GM21723 (cell line): ENCODE results near the gene GP1BA.
A peak's percentile ranks its signal among the peaks of the same experiment; 100 is the strongest.
"Not testable (repeated sequence)": the region's sequence is repeated elsewhere in the genome, so short reads cannot be mapped to it uniquely, and the experiment has no call there.

ENCODE experiments used
- ATAC-seq: cut with Tn5 transposase; IDR thresholded peaks from one replicate; pipeline ENCODE4 v1.9.1; 2021; ENCODE audit warnings: mild to moderate bottlenecking, moderate library complexity; ENCODE audit not compliant: unreplicated experiment

GP1BA gene

DNA sequence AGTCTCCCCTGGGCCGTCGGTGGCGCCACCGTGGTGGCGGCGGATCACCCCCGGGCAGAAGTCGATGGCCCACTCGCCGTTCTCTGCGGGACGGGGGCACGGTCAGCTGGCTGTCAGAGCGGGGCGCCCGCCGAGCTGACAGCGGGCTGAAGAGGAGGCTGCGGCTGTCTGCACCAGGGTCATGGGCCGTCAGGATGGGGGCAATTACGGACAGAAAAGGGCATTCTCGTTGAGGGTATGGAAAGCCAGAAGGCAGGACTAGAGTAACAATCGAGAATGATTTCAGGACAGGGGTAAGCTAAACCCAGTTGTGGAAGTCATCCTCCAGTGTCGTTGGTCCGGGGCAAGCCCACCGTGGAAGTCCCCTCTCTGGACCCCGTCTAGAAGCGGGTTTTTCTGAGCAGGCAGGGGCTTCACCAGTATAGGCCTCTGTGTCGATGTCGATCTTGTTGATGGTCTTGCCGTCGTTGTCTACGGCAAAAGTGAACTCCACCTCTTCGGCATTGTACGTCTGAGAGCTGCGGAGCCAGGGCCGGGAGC lies 30.9 kb upstream of the GP1BA start:
- ATAC-seq, result no peak

DNA sequence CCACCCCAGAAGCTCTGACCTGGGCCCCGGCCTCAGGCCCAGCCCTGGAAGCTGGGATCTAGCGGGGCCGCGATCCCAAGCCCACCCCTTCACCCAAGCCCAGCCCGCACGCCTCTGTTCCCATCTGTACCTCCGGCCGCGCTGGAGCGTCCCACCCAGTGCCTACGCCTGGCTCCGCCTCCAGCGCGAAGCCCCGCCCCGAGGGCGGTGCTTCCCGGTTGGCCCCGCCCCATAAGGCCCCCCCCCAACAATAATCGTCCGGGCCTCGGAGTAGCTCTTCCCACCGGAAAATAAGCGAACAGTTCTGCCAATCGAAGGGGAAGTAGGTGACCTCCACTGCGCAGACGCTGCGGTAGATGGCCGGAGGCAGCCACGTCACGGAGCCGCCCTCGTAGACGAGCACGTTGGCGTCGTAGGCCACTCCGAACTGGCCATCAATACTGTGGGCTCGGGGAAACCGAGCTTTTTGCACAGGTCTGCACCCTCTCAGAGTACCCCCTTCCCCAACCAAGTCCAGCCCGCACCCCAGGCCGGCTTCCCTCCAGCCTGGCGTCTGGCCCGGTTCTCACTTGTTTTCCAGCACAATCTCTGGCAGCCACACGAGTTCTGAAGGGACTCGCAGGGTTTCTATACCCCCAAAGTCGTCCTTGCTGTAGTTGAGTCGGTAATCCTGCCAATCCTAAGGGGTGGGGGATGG lies 30.3 kb upstream of the GP1BA start:
- no peak for ATAC-seq

DNA sequence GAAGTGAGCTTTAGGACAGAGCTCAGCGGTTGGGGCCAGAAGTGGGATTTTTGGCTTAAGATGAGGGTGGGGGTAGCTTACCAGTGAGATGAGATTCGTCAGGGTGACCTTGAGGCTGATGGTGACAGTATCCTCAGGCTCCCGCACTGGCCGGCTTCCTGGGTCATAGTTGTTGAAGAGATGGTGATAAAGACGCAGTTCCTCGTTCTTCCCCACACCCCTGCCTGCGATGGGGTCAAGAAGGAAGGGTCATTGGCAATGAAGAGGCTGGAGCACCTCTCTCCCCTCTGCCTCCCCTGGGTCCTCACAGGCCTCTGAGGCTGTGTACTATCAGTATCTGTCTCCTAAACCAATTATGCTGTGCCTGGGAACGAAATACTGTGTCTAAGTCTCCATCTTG lies 29.5 kb upstream of the GP1BA start:
- no peak for ATAC-seq

DNA sequence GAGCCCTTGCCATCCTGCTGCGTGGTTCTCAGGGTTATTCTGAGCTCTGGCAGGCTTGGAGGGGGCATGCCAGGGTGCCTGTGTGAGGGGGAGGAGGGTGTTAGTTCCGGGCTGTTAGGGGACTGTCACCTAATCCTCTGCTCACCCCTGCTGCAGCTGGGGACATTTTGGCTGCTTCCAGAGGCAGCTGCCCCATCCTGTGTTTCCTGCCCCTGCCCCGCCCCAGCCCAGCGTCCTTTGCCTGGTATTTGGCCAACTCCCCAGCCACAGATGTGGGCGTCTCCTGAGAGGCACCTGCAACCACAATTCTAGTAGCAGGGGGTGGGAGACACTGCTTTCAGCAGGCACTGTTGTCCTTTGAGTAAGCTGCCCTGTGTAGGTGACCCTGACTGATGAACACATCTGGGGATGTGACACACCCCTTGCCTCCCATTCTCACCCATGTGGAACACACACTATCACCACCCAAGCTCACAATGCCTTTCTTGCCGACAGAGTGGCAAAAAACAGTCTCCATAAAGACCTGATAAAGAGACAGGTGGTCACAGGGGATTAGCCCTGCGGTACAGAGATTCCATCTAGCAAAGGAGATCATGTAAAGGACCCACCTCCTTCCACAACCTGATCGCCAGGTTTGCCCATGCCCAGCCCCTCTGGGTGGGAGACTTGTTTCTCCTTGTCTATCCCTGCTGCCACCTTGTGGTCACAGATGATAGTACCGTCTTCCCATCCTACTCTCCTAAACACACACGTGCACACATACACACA lies 28.8 kb upstream of the GP1BA start, which contains the start of gene CHRNE:
Gene CHRNE (minus strand): TSS at position 48 of the 768 bp plus-strand sequence. CDS start 35 bp downstream, at position 13.
- peak; percentile 43 for ATAC-seq

DNA sequence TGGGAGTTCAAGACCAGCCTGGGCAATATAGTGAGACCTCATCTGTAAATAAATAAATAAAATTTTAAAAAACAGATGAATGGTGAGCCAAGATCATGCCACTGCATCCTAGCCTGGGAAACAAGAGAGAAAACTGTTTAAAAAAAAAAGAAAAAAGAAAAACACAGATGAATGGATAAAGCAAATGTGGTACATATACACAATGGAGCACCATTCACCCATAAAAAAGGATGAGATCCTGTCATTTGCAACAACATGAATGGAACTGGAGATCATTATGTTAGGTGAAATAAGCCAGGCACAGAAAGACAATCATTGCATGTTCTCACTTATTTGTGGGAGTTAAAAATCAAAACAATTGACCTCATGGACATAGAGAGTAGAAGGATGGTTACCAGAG lies 25.4 kb upstream of the GP1BA start:
- ATAC-seq, result not testable (repeated sequence)

DNA sequence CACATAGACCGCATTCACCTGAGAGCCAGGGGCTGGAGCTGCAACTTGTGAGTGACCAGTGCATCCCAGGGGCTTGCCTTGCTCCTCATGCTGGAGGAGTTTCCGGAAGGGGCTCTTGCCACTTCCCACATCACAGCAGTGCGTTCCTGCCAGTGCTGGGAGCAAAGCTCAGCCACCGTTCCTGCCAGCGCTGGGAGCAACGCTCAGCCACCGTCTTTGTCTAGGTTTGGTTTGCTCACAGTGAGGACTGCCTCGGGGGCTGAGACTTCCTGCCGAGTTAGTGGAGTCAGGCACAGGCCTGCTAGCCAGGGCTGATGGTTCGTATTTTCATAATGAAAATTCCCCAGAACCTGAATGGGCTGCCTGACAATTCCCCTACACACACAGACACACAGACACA lies 23.8 kb upstream of the GP1BA start:
- no peak for ATAC-seq

DNA sequence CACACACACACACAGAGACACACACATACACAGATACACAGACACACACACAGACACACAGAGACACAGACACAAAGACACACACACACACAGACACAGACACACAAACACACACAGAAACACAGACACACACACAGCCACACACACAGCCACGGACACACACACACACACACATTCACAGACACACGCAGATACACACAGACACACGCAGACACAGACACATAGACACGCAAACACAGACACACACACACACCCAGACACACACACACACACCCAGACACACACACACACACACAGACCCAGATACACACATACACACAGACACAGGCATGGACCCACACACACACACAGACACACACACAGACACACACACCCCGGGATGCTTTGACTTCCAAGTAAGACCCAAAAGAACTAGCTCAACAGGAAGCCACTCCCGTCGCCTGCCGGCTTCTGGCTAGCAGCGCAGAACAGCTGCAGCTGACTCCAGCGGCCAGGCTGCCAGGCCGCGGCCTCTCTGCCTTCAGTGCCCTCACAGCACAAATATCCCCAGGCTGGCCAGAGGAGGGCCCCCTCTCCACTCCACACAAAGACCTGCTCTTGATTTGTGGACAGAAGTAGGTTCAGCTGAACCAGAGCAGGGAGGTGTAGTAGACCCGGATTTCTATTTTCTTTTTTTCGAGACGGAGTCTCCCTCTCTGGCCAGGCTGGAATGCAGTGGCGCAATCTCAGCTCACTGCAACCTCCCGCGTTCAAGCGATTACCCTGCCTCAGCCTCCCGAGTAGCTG lies 23.2 kb upstream of the GP1BA start:
- no peak for ATAC-seq

DNA sequence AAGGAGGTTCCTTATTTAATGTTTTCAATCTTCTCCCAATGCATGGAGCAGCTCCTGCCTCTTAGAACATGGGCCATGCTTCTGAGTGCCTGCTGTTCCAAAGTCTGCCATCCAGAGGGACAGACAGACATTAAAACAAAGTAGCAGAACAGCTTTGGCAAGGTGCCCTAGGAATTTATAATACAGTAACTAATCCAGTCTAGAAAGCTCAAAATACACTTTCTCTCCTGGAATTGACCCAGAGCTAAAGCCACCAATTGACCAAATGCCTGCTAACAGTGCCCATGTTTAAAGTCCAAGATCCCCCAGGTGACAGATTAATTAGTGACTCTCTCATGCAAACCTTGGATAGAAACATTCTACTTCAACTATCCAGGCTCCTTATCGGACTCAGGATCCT lies 18.1 kb upstream of the GP1BA start:
- ATAC-seq, result no peak

DNA sequence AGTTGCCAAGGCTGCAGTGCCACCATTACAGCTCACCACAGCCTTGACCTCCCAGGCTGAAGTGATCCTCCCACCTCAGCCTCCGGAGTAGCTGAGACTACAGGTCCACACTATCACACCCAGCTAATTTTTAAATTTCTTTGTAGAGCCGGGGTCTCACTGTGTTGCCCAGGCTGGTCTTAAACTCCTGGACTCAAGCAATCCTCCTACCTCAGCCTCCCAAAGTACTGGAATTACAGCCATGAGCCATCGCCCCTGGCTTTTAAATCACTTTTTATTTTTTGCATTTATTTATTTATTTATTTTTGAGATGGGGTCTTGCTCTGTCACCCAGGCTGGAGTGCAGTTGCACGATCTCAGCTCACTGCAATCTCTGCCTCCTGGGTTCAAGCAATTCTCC lies 17.5 kb upstream of the GP1BA start:
- not testable (repeated sequence) for ATAC-seq

DNA sequence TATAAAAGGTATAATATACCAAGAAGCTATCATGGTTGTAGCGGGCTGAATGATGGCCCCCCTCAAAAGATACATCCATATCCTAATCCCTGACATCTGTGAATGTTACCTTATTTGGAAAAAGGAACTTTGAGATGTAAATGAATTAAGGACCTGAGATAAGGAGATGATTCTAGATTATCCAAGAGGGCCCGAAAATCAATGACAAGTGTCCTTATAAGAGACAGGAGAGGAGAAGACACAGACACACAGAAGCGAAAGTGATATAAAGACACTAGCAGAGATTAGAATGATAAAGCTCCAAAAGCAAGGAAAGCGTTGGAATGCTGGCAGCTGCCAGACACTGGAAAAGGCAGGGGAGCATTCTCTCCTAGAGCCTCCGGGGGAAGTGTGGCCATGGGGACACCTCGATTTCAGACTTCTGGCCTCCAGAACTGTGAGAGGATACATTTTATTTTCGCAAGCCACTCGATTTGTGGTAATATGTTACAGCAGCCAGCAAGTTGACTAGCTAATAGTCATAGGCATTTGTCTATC lies 12.5 kb upstream of the GP1BA start:
- ATAC-seq, result no peak

DNA sequence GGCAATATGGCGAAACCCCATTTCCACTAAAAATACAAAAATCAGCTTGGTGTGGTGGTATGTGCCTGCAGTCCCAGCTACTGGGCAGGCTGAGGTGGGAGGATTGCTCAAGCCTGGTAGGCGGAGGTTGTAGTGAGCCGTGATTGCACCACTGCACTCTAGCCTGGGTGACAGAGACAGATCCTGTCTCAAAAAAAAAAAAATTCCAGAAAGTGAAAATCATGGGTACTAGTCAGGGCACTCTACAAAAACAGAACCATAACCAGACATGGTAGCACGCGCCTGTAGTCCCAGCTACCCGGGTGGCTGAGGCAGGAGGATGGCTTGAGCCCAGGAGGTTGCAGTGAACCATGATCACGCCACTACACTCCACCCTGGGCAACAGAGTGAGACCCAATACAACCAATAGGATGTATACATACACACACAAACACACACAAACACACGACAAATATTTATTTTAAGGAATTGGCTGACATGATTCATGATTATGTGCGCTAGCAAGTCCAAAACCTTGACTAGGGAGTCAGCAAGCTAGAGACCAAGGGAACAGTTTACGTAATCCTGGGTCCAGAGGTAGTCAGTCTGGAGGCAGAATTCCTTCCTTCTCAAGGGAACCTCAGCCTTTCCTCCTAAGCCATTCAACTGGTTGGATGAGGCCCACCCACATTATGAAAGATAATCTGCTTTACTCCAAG lies 11.6 kb upstream of the GP1BA start:
- no peak for ATAC-seq

DNA sequence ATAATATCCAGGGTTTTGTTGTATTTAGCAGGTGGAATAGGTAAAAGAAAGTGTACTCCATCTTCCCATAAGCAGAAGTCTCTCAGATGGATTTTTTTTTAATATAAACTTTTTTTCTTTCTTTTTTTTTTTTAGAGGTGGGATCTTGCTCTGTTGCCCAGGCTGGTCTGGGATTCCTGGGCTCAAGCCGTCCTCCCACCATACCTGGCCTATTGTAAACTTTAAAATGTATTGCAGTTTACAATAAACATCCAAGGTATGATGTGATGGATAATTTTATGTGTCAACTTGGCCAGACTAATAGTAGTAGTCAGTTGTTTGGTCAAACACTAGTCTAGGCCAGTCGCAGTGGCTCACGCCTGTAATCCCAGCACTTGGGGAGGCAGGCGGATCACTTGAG lies 10.8 kb upstream of the GP1BA start:
- ATAC-seq, result no peak

DNA sequence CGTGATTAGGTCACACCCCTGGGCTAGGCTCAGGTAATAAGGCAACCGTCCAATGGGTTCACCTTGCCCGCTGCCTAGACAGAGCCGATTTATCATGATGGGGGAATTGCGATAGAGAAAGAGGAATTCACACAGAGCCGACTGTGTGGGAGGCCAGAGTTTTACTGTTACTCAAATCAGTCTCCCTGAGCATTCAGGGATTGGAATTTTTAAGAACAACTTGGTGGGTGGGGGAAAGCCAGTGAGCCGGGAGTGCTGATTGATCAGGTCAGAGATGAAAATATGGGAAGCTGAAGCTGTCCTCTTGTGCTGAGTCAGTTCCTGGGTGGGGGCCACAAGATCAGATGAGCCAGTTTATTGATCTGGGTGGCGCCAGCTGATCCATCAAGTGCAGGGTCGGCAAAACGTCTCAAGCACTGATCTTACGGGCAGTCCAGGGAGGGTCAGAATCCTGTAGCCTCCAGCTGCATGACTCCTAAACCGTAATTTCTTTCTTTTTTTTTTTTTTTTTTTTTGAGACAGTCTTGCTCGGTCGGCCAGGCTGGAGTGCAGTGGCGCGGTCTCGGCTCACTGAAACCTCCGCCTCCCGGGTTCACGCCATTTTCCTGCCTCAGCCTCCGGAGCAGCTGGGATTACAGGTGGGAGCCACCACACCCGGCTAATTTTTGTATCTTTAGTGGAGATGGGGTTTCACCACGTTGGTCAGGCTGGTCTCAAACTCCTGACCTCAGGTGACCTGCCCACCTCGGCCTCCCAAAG lies 5.3 kb upstream of the GP1BA start:
- ATAC-seq, result not testable (repeated sequence)

DNA sequence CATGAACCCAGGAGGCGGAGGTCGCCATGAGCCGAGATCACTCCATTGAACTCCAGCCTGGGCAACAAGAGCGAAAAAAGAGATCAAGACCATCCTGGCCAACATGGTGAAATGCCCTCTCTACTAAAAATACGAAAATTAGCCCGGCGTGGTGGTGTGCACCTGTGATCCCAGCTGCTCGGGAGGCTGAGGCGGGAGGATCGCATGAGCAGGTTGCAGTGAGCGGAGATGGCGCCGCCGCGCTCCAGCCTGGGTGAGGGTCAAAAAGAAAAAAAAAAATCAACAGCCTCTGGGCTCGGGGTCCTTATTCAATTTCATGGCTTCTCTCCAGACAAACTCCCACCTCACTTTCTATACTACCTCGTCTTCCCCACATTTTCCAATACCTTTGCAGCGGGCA lies 3.2 kb upstream of the GP1BA start:
- ATAC-seq, result no peak

DNA sequence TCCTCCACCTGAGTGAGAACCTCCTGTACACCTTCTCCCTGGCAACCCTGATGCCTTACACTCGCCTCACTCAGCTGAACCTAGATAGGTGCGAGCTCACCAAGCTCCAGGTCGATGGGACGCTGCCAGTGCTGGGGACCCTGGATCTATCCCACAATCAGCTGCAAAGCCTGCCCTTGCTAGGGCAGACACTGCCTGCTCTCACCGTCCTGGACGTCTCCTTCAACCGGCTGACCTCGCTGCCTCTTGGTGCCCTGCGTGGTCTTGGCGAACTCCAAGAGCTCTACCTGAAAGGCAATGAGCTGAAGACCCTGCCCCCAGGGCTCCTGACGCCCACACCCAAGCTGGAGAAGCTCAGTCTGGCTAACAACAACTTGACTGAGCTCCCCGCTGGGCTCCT lies 679 bp downstream of the GP1BA start:
- no peak for ATAC-seq

DNA sequence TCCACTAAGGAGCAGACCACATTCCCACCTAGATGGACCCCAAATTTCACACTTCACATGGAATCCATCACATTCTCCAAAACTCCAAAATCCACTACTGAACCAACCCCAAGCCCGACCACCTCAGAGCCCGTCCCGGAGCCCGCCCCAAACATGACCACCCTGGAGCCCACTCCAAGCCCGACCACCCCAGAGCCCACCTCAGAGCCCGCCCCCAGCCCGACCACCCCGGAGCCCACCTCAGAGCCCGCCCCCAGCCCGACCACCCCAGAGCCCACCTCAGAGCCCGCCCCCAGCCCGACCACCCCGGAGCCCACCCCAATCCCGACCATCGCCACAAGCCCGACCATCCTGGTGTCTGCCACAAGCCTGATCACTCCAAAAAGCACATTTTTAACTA lies 1.6 kb downstream of the GP1BA start:
- ATAC-seq, result no peak

DNA sequence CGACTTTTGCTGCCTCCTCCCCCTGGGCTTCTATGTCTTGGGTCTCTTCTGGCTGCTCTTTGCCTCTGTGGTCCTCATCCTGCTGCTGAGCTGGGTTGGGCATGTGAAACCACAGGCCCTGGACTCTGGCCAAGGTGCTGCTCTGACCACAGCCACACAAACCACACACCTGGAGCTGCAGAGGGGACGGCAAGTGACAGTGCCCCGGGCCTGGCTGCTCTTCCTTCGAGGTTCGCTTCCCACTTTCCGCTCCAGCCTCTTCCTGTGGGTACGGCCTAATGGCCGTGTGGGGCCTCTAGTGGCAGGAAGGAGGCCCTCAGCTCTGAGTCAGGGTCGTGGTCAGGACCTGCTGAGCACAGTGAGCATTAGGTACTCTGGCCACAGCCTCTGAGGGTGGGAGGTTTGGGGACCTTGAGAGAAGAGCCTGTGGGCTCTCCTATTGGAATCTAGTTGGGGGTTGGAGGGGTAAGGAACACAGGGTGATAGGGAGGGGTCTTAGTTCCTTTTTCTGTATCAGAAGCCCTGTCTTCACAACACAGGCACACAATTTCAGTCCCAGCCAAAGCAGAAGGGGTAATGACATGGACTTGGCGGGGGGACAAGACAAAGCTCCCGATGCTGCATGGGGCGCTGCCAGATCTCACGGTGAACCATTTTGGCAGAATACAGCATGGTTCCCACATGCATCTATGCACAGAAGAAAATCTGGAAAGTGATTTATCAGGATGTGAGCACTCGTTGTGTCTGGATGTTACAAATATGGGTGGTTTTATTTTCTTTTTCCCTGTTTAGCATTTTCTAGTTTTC lies 2.3 kb downstream of the GP1BA start:
- ATAC-seq, result no peak

DNA sequence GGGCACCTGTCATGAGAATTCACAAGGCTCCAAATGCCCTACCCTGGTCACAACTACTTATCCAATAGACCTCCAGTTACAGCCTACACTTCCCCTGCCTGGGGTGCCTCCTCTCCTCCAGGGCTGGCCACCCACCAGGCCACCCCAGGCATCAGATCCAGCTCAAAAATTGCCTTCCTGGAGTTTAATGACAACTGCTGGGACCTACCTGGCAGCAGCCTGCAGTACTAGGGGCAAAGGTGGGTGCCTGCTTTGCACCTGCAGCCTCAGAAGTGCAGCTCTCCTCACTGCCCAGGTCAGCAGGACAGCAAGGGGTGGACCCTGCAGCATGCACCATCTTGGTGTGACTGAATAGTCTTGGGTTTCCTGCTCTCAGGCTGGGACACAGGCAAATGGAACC lies 3.6 kb downstream of the GP1BA start:
- ATAC-seq, result no peak

DNA sequence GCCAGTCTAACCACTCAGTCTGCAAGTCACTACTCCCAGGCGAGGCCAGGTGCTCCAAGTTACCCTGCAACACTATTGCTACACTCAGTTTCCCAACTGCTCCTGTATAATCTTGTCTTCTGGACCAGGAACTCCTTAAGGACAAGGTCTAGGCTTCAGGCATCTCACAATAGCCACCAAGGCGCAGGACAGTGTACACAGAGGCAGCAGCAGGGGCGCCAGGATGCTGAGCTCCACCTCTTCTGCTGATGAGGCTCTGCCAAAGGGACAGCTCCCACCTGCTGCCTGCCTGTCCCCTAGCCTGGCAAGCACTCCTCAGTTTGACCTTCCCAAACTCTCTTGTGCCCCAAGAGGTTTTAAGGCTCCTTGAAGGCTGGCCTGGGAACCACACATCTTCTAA lies 4.4 kb downstream of the GP1BA start:
- ATAC-seq, result no peak
